Activated T-helper 17 cell treated with anti-CD3 and anti-CD28 coated beads, Interleukin-2, amount 50 U/mL, for 72 hours (primary cell): ENCODE measurements around the gene NOC3L. TPM values are rescaled to one million over a fixed set of nuclear protein-coding genes. Genes with fewer than 3 reads are reported as not detected.
"Not testable (repeated sequence)": the region's sequence is repeated elsewhere in the genome, so short reads cannot be mapped to it uniquely, and the experiment has no call there.

Source experiments
- ATAC-seq: fragments of 150-1000 bp; cut with Tn5 transposase; replicated peaks from 2 replicates; pipeline ENCODE4 v1.10.0; 2021; ENCODE audit warnings: mild to moderate bottlenecking, moderate library complexity
- H3K27ac Mint-ChIP-seq: one replicate; pipeline ENCODE4 v1.8.0; 2022; ENCODE audit warnings: mixed read lengths
- H3K27me3 Mint-ChIP-seq: one replicate; pipeline ENCODE4 v1.8.0; 2022; ENCODE audit warnings: mixed read lengths
- H3K36me3 Mint-ChIP-seq: one replicate; pipeline ENCODE4 v1.8.0; 2022; ENCODE audit warnings: low read depth, mild to moderate bottlenecking, mixed read lengths
- H3K4me1 Mint-ChIP-seq: one replicate; pipeline ENCODE4 v1.8.0; 2022; ENCODE audit warnings: mixed read lengths
- H3K4me3 Mint-ChIP-seq: one replicate; pipeline ENCODE4 v1.8.0; 2022; ENCODE audit warnings: mild to moderate bottlenecking, mixed read lengths
- H3K9me3 Mint-ChIP-seq: one replicate; pipeline ENCODE4 v1.8.0; 2022; ENCODE audit warnings: mixed read lengths
- total RNA-seq, 2 donors: library from RNA; stranded (reverse); gene quantifications; one replicate each; pipeline ENCODE4 v1.2.3, GENCODE V29; 2022

The NOC3L gene, protein sequence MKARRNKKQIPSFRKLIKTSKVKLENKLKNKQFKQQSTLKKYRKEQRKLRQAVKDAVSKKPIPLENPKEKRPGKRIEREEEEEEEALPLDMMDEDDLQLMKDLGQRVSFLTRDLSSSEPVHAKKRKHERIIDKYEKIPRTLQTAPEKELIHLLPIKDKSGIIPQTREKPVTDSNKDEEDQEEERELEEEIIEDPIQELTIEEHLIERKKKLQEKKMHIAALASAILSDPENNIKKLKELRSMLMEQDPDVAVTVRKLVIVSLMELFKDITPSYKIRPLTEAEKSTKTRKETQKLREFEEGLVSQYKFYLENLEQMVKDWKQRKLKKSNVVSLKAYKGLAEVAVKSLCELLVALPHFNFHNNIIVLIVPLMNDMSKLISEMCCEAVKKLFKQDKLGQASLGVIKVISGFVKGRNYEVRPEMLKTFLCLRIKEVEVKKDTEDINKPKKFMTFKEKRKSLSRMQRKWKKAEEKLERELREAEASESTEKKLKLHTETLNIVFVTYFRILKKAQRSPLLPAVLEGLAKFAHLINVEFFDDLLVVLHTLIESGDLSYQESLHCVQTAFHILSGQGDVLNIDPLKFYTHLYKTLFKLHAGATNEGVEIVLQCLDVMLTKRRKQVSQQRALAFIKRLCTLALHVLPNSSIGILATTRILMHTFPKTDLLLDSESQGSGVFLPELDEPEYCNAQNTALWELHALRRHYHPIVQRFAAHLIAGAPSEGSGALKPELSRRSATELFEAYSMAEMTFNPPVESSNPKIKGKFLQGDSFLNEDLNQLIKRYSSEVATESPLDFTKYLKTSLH
- 10 to 100 TPM; 29.2 to 49.3 TPM for total RNA-seq

DNA sequence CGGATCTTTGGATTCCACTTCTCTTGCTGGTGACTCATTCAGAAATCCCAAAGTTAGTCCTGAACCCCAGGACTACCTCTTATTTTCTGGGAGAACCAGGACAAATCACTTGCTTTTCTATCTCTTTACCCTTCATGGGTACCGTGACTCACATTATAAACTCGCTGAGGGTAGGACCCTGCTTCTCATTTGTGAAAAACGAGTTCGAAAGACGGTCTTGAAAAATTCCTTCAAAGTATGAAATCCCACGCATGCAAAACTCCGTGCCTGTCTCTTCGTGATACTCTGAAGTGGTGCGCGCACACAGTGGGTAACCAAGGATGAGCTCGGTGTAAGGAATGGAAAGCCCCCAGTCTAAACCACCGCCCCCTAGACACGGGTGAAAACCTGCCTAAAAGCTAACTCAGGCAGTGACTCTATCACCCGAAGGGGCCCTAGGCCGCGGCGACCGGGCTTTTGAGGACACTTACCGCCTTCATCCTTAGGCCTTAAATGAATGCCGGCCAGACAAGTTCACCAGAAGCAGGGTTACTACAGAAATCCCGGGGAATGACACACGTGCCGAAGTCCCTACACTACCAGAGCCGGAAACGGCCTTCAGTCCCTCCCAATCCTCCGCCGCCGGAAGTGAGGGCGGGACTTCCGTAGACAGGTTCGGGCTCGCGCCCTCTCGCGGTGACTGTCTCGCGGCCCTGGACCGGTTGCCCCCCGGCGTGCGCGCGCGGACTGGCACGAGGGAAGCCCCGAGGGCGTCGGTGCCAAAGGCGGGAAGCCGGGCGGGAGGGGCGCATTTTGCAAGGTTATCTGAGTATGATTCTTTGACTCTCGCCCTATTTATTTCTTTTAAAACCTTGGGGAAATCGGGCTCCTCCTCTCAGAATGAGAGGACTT is at the start of gene NOC3L:
TSS of gene NOC3L (minus strand) at position 580 of the 891 bp plus-strand sequence. CDS start at position 479, 101 bp downstream.
- Mint-ChIP-seq H3K36me3 (peaks cover 53% of the 10 kb centered on the region), H3K4me3 (peak within 1 kb of the TSS; percentile 97), H3K4me1 (peaks cover 21% of the 10 kb centered on the region), H3K27ac (peak within 1 kb of the TSS; percentile 97), H3K9me3 (no peaks in the 10 kb centered on the region), H3K27me3 (no peaks in the 10 kb centered on the region)
- peak; percentile 100 for ATAC-seq

DNA sequence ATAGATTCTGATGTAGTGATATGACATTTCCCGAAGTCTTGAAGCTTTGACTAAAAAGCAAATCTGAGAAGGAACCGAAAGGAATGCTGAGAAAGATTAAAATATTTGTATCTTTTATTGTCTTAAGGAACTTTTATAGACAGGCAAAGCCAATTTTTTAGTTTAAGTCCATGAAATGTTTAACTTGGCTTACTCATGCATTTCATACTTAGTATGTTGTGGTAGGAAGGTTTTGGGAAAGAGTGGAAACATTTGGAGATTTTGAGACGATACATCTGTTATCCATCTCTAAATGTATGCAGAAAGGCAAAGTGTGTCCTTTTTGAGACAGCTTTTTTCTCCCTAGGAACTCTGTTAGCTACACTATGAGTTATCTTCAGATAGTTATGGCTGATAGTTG is 49.7 kb upstream of the NOC3L start:
- Mint-ChIP-seq H3K27ac (no peak overlapping the region), H3K36me3 (no peaks in the 10 kb centered on the region), H3K9me3 (no peaks in the 10 kb centered on the region), H3K4me3 (no peak overlapping the region), H3K4me1 (no peaks in the 10 kb centered on the region), H3K27me3 (peaks cover 27% of the 10 kb centered on the region)
- ATAC-seq = no peak

DNA sequence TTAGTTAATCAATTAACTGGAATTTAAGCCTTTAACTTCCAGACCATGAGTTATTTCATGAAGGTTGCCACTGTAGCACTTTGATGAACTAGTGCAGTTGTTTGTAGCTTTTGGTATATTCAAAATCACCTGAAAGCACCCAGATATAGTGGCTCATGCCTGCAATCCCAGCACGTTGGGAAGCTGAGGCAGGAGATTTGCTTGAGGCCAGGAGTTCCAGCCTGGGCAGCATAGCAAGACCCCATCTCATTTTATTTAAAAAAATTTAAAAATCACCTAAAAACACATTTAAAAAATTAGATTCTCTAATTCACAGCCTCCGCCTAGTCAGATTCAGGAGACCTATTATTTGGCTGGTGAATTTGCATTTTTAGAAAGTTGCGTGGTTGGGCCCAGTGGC is 48.6 kb upstream of the NOC3L start:
- Mint-ChIP-seq H3K36me3 (no peaks in the 10 kb centered on the region), H3K9me3 (no peaks in the 10 kb centered on the region), H3K4me3 (no peak overlapping the region), H3K27ac (no peak overlapping the region), H3K4me1 (no peaks in the 10 kb centered on the region), H3K27me3 (peaks cover 25% of the 10 kb centered on the region)
- ATAC-seq = no peak

DNA sequence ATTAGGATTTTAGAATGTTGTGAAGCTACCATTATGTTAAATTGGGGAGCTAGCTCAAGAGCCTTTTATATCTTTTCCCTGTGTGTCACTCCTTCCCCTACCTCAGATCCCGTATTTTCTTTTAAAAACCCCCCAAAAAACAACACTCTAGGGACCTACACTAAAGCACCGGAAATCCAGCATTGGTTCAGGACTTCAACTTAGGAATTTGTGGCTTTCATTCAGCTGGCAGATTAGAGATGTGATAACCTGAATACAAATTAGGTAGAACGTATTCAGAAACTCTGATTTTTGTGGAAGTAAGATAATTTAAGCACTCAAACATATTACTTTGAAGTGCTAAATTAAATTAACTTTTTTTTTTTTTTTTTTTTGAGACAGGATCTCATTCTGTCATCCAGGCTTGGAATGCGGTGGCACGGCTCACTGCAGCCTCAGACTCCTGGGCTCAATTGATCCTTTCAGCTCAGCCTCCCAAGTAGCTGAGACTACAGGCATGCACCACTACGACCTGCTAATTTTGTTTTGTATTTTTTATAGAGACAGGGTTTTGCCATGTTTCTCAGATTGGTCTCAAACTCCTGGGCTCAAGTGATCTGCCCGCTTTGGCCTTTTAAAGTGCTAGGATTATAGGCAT is 46.4 kb upstream of the NOC3L start:
- no peak overlapping the region for H3K27ac Mint-ChIP-seq
- H3K9me3 Mint-ChIP-seq = no peaks in the 10 kb centered on the region
- H3K27me3 Mint-ChIP-seq = peaks cover 27% of the 10 kb centered on the region
- H3K4me1 Mint-ChIP-seq = no peaks in the 10 kb centered on the region
- no peaks in the 10 kb centered on the region for H3K36me3 Mint-ChIP-seq
- ATAC-seq = no peak
- H3K4me3 Mint-ChIP-seq = no peak overlapping the region

DNA sequence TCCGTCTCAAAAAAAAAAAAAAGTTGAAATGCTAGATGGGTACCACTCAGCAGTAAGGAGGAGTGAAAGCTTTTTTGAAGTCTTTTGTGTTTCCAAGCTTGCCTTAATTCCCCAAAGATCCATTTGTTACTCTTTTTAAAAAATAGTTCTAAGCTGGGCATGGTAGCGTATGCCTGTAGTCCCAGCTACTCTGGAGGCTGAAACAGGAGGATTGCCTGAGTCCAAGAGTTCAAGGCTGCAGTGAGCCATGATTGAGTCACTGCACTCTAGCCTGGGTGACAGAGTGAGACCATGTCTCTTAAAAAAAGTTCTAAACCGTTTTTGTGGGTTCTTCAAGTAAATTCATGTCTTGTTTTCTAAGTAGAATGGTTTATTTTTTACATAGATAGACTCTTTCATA is 44.9 kb upstream of the NOC3L start:
- ATAC-seq = no peak
- Mint-ChIP-seq H3K4me1 (no peaks in the 10 kb centered on the region), H3K9me3 (no peaks in the 10 kb centered on the region), H3K36me3 (no peaks in the 10 kb centered on the region), H3K4me3 (no peak overlapping the region), H3K27ac (no peak overlapping the region), H3K27me3 (peaks cover 31% of the 10 kb centered on the region)

DNA sequence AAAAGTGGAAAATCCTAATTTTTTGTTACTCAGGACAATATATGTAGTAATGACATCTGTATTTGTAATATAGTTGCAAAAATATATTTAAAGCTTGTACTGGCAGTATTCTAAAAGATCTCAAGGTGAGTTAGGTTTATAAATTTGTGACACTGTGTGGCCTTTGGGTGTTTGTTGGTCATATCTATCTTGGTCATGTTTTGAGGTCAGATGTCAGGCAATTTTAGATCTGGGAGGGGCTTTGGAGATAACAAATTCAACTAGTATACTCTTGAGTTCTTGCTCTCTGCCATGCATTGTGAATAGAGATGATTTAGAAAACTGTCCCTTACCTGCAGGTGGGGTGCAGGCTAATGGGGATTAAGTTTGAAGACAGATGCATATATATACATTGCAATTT is 42.7 kb upstream of the NOC3L start:
- H3K4me1 Mint-ChIP-seq = no peaks in the 10 kb centered on the region
- peaks cover 40% of the 10 kb centered on the region for H3K27me3 Mint-ChIP-seq
- H3K36me3 Mint-ChIP-seq = no peaks in the 10 kb centered on the region
- no peak overlapping the region for H3K27ac Mint-ChIP-seq
- ATAC-seq = no peak
- no peaks in the 10 kb centered on the region for H3K9me3 Mint-ChIP-seq
- H3K4me3 Mint-ChIP-seq = no peak overlapping the region

DNA sequence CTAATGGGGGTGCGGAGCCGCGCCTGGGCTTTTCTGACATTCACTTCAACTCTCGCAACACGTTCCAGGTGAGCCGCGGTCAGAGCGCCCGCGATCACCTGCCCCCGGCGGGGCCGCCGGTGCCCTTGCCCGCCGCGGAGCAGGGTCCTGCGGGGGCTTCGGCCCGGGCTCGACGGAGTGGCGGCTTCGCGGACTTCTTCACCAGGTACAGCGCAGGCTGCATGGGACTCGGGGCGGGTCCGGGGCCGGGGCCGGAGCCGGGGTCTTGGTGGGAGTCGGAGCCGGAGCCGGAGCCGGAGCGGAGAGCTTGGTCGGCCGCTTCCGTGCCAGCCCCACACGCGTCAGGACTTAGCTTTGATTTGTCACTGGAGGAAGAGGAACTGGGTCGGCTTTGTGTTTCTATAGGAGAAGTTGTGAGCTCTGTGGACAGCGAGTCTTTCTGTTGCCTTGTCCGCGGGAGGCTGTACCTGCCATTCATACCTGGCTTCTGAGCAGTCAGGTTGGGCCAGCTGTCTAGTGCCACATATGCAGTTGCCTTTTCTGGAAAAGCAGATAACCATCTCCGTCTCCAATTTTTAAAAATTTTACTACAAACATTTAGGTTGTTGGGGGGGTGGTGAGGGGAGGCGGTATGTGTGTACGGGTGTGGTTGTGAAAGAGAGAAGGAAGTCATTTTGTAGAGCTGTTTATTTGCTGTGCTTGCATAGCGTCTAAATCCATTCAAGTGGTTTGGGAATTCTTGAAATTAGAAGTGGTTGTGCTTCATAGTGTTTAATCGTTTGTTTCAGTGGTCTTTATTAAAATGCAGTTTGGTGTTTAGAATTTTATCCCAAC is 40.9 kb upstream of the NOC3L start:
- H3K27ac Mint-ChIP-seq = peak overlapping the region; percentile 41
- peaks cover 32% of the 10 kb centered on the region for H3K27me3 Mint-ChIP-seq
- H3K4me3 Mint-ChIP-seq = peak overlapping the region; percentile 73
- H3K4me1 Mint-ChIP-seq = no peaks in the 10 kb centered on the region
- no peaks in the 10 kb centered on the region for H3K36me3 Mint-ChIP-seq
- peak; percentile 56 for ATAC-seq
- no peaks in the 10 kb centered on the region for H3K9me3 Mint-ChIP-seq

DNA sequence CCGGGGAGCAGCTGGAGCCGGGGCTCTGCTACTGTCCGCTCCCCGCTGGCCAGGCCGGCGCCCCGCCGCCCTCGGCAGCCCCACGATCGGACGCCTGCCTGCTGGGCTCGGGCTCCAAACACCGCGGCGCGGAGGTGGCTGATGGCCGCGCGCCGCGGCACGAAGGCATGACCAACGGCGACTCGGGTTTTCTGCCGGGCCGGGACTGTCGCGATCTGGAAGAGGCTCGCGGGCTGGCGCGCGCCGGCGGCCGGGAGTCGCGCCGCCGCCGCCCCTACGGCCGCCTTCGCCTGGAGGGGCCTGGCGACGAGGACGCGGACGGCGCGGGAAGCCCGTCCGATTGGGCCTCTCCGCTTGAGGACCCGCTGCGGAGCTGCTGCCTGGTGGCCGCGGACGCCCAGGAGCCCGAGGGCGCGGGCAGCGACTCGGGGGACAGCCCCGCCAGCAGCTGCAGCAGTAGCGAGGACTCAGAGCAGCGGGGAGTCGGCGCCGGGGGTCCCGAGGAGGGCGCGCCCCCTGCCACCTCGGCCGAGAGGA is 40.2 kb upstream of the NOC3L start:
- H3K36me3 Mint-ChIP-seq = no peaks in the 10 kb centered on the region
- H3K27me3 Mint-ChIP-seq = peaks cover 34% of the 10 kb centered on the region
- no peaks in the 10 kb centered on the region for H3K9me3 Mint-ChIP-seq
- no peak overlapping the region for H3K27ac Mint-ChIP-seq
- peak; percentile 34 for ATAC-seq
- H3K4me3 Mint-ChIP-seq = no peak overlapping the region
- H3K4me1 Mint-ChIP-seq = no peaks in the 10 kb centered on the region

DNA sequence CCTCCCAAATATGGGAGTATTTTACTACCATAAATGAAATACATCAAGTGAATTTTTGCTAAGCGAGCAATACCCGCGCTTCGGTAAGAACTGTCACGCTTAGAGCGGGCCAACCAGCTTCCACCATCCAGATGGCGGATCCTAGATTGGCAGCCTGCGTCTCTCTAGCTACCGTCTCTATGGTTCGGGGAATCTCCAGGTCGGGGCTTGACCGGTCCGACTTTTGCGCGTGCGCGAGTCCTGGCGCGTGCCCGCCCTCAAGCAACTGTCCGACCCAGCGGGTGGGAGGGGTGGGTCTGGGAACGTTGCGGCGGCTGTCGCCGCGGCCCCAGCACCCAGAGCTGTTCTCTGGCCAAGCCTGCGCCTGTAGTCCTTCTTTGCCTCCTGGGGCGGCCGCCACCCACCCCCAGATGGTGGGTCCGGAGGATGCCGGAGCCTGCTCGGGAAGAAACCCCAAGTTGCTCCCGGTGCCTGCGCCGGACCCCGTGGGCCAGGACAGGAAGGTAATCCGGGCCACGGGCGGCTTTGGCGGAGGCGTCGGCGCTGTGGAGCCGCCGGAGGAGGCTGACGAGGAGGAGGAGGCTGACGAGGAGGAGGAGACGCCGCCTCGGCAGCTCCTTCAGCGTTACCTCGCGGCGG is 39.6 kb upstream of the NOC3L start, which contains the start of gene TBC1D12:
TSS of gene TBC1D12 (plus strand) at position 338 of the 639 bp plus-strand sequence. CDS start at position 411, 73 bp downstream.
- H3K9me3 Mint-ChIP-seq = no peaks in the 10 kb centered on the region
- H3K4me1 Mint-ChIP-seq = no peaks in the 10 kb centered on the region
- peak; percentile 69 for ATAC-seq
- H3K27ac Mint-ChIP-seq = no peak within 1 kb of the TSS
- peak within 1 kb of the TSS; percentile 73 for H3K4me3 Mint-ChIP-seq
- peaks cover 38% of the 10 kb centered on the region for H3K27me3 Mint-ChIP-seq
- H3K36me3 Mint-ChIP-seq = no peaks in the 10 kb centered on the region

DNA sequence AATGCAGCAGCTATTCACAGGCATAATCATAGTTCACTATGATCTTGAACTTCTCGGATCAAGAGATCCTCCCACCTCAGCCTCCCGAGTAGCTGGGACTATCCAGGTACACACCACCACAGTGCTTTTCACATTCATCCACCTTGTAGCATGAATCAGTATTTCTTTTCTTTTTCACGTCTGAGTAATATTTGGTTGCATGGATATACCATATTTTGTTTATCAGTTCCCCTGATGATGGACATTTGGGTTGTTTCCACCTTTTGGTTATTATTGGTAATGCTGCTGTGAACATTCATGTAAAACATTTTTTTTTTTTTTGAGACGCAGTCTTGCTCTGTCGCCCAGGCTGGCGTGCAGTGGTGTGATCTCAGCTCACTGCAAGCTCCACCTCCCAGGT is 36.0 kb upstream of the NOC3L start:
- no peaks in the 10 kb centered on the region for H3K36me3 Mint-ChIP-seq
- H3K4me1 Mint-ChIP-seq = no peaks in the 10 kb centered on the region
- no peaks in the 10 kb centered on the region for H3K9me3 Mint-ChIP-seq
- H3K27me3 Mint-ChIP-seq = peaks cover 27% of the 10 kb centered on the region
- no peak overlapping the region for H3K4me3 Mint-ChIP-seq
- no peak overlapping the region for H3K27ac Mint-ChIP-seq
- no peak for ATAC-seq

DNA sequence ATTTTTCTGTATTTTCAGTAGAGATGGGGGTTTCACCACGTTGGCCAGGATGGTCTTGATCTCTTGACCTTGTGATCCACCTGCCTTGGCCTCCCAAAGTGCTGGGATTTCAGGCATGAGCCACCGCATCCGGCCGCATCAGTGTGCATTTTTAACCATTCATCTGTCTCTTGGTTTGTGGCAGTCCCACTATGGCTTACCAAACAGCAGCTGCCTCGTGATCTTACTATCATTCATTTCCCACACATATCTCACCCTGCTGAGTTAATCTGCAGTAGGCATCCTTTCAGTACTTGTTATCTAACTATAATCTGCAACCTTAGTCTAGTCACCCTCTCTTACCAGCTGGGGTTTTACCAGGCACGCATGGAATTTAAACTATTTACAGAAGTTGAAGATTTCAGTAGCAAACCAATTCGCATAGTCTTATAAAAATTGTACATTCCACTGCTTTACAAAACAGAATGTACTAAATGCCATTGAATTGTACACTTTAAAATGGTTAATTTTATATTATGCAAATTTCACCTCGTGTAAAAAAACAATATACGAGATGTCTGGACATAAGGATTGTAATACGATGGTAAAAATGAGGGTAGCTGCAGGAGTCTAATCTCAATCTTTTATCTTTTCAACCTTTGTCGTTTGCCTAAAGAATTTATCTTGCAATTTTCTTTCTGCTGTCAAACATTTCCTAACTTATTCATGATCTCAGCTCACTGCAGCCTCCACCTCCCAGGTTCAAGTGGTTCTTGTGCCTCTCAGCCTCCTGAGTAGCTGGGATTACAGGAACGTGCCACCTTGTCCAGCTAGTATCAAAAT is 35.0 kb upstream of the NOC3L start:
- no peaks in the 10 kb centered on the region for H3K36me3 Mint-ChIP-seq
- H3K9me3 Mint-ChIP-seq = no peaks in the 10 kb centered on the region
- ATAC-seq = no peak
- H3K4me1 Mint-ChIP-seq = no peaks in the 10 kb centered on the region
- peaks cover 24% of the 10 kb centered on the region for H3K27me3 Mint-ChIP-seq
- no peak overlapping the region for H3K4me3 Mint-ChIP-seq
- H3K27ac Mint-ChIP-seq = no peak overlapping the region

DNA sequence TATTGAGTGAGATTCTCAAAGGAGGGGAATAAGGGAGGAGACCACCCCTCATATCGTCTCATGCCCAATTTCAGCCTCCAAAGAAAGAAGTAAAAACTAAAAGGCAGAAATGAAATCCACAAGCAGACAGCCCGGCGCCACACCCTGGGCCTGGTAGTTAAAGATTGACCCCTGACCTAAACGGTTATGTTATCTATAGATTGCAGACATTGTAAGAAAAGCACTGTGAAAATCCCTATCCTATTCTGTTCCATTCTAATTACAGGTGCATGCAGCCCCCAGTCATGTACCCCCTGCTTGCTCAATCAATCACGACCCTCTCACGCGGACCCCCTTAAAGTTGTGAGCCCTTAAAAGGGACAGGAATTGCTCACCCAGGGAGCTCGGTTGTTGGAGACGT is 29.4 kb upstream of the NOC3L start:
- H3K27ac Mint-ChIP-seq, H3K4me1 Mint-ChIP-seq, ATAC-seq, H3K27me3 Mint-ChIP-seq, H3K9me3 Mint-ChIP-seq, H3K4me3 Mint-ChIP-seq, H3K36me3 Mint-ChIP-seq: not testable (repeated sequence)
